ENCODE measurements around the gene PLA2G5.

The PLA2G5 gene

GRCh38 chr1:20137055-20137454, 67.1 kb downstream of the PLA2G5 start:
- Histone ChIP-seq H3K27me3 (ENCODE audit: control insufficient read depth, low read length) (no peaks in the 10 kb centered on the region), H3K36me3 (ENCODE audit: control insufficient read depth, low read length) (no peaks in the 10 kb centered on the region), H3F3A (ENCODE audit: control insufficient read depth, insufficient read depth) (no peaks in the 10 kb centered on the region), H4K20me1 (ENCODE audit: control insufficient read depth, insufficient read depth, low read depth, low read length) (no peaks in the 10 kb centered on the region), H3K4me3 (ENCODE audit: low read length) (no peak overlapping the region), H3K9me3 (ENCODE audit: control insufficient read depth, insufficient read depth, low read length) (no peaks in the 10 kb centered on the region), H3K27ac (ENCODE audit: low read depth, low read length) (no peak overlapping the region), H3K4me1 (ENCODE audit: control insufficient read depth, low read length) (no peaks in the 10 kb centered on the region), H3K9me2 (replicated peaks; ENCODE audit: control insufficient read depth, low read length) (no peaks in the 10 kb centered on the region), H3K79me2 (ENCODE audit: control insufficient read depth, low read length) (no peaks in the 10 kb centered on the region), H3K4me2 (ENCODE audit: low read length) (no peak overlapping the region)
- no peak for TF ChIP-seq CTCF (IDR thresholded peaks at IDR 0.05; ENCODE audit: low read depth, low read length, poor library complexity, severe bottlenecking)
- TF ChIP-seq EZH2phosphoT487 (IDR thresholded peaks at IDR 0.05; ENCODE audit: borderline replicate concordance, low read length): no peak

GRCh38 chr1:20137604-20138003, 67.6 kb downstream of the PLA2G5 start:
- Histone ChIP-seq H3K79me2 (ENCODE audit: control insufficient read depth, low read length) (no peaks in the 10 kb centered on the region), H3K9me3 (ENCODE audit: control insufficient read depth, insufficient read depth, low read length) (no peaks in the 10 kb centered on the region), H3K4me1 (ENCODE audit: control insufficient read depth, low read length) (no peaks in the 10 kb centered on the region), H3K27me3 (ENCODE audit: control insufficient read depth, low read length) (no peaks in the 10 kb centered on the region), H3K27ac (ENCODE audit: low read depth, low read length) (no peak overlapping the region), H4K20me1 (ENCODE audit: control insufficient read depth, insufficient read depth, low read depth, low read length) (no peaks in the 10 kb centered on the region), H3K36me3 (ENCODE audit: control insufficient read depth, low read length) (no peaks in the 10 kb centered on the region), H3F3A (ENCODE audit: control insufficient read depth, insufficient read depth) (no peaks in the 10 kb centered on the region), H3K4me2 (ENCODE audit: low read length) (no peak overlapping the region), H3K9me2 (replicated peaks; ENCODE audit: control insufficient read depth, low read length) (no peaks in the 10 kb centered on the region), H3K4me3 (ENCODE audit: low read length) (no peak overlapping the region)
- TF ChIP-seq CTCF (IDR thresholded peaks at IDR 0.05; ENCODE audit: low read depth, low read length, poor library complexity, severe bottlenecking): no peak
- TF ChIP-seq EZH2phosphoT487 (IDR thresholded peaks at IDR 0.05; ENCODE audit: borderline replicate concordance, low read length): no peak

GRCh38 chr1:20138346-20138745, 68.4 kb downstream of the PLA2G5 start:
- no peak overlapping the region for H3K4me2 ChIP-seq (ENCODE audit: low read length)
- H4K20me1 ChIP-seq (ENCODE audit: control insufficient read depth, insufficient read depth, low read depth, low read length): no peaks in the 10 kb centered on the region
- TF ChIP-seq EZH2phosphoT487 (IDR thresholded peaks at IDR 0.05; ENCODE audit: borderline replicate concordance, low read length) (no peak), CTCF (IDR thresholded peaks at IDR 0.05; ENCODE audit: low read depth, low read length, poor library complexity, severe bottlenecking) (no peak)
- H3K27ac ChIP-seq (ENCODE audit: low read depth, low read length): no peak overlapping the region
- H3K79me2 ChIP-seq (ENCODE audit: control insufficient read depth, low read length): no peaks in the 10 kb centered on the region
- H3K4me3 ChIP-seq (ENCODE audit: low read length): no peak overlapping the region
- no peaks in the 10 kb centered on the region for H3K9me2 ChIP-seq (replicated peaks; ENCODE audit: control insufficient read depth, low read length)
- H3K36me3 ChIP-seq (ENCODE audit: control insufficient read depth, low read length): no peaks in the 10 kb centered on the region
- H3K4me1 ChIP-seq (ENCODE audit: control insufficient read depth, low read length): no peaks in the 10 kb centered on the region
- no peaks in the 10 kb centered on the region for H3K27me3 ChIP-seq (ENCODE audit: control insufficient read depth, low read length)
- H3F3A ChIP-seq (ENCODE audit: control insufficient read depth, insufficient read depth): no peaks in the 10 kb centered on the region
- H3K9me3 ChIP-seq (ENCODE audit: control insufficient read depth, insufficient read depth, low read length): no peaks in the 10 kb centered on the region
